T47D (cell line): Measurements from ENCODE around the gene CARD8.
A peak's percentile ranks its signal among the peaks of the same experiment; 100 is the strongest.

Experiments used
- DNase-seq, 2 experiments: peaks; one replicate each; pipeline versions ENCODE4 v3.0.0 to v3.0.0-alpha.2; 2011 to 2012; ENCODE audit warnings: low read depth in 1 of 2, low spot score in 1 of 2
- JUND ChIP-seq: IDR thresholded peaks from 2 replicates; pipeline ENCODE4 v1.6.1; 2012; ENCODE audit warnings: low read depth
- in situ Hi-C: cut with HindIII; loops from 2 replicates; pipeline ENCODE4 v1.10.0; 2016; ENCODE audit warnings: low sequenced_read_pairs, low pct_unique_long_range_greater_than_20kb

The CARD8 gene

GRCh38 chr19:48192750-48193149 is 63.0 kb downstream of the CARD8 start:
- in situ Hi-C loops = no loop called here

DNA sequence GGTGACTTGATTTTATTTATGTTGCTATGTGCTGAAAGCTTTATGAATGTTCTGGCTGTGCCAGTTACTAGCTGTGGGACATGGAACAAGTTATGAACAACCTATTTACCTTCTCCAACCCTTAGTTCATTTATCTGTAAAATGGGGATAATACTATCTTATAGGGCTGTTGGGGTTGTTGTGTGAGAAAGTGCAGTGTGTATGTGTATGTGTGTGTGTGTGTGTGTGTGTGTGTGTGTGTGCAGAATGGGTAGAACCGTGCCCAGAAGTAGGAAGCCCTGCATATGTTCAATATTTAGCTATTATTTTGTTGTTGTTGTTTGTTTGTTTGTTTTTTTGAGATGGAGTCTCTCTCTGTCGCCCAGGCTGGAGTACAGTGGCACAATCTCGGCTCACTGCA is 64.8 kb downstream of the CARD8 start:
- DNase-seq = no peak
- in situ Hi-C loops = no loop called here
- TF ChIP-seq JUND = no peak

More at GRCh38 chr19:48192750-48193149, 63.0 kb downstream of the CARD8 start:
- TF ChIP-seq JUND = no peak
- no peak for DNase-seq

DNA sequence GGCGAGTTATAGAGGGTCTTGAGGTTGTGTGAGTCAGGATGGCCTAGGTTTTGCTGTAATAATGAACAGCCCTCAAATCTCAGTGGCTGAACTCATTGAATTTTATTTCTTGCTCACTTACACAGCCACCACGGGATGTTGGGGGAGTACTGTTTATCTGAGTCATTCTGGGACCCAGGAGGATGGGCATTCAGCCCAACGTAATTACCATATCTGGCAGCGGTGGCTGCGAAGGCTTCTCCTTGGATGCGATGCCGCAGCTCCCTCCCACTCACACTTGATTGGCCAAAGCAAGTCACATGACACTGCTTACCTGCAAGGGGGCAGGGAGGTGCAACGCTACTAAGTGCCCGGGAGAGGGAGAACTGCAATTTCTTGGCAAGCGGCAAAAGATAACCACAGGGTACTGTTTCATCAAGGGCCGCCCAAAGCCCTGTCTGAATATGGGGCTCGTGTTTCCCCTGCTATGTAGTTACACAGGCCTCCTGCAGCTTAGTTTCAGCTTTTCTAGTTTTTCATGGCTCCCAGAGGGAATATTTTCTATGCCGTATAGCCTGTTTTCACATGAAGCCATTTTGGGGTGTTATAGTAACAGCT is 65.3 kb downstream of the CARD8 start:
- DNase-seq = peak; percentile 53 to 66

GRCh38 chr19:48186541-48186991 is 69.1 kb downstream of the CARD8 start:
- in situ Hi-C loops = no loop called here
- no peak for DNase-seq
- no peak for TF ChIP-seq JUND

More for the DNA sequence above, 65.3 kb downstream of the CARD8 start:
- no peak for TF ChIP-seq JUND
- in situ Hi-C loops = no loop called here

- in situ Hi-C loops = no loop called here
- TF ChIP-seq JUND = no peak
- DNase-seq = no peak
These were observed 69.7 kb downstream of the CARD8 start for GRCh38 chr19:48186015-48186414.

- DNase-seq = no peak
- no peak for TF ChIP-seq JUND
- in situ Hi-C loops = no loop called here
These were observed 72.4 kb downstream of the CARD8 start for GRCh38 chr19:48183356-48183755.

DNA sequence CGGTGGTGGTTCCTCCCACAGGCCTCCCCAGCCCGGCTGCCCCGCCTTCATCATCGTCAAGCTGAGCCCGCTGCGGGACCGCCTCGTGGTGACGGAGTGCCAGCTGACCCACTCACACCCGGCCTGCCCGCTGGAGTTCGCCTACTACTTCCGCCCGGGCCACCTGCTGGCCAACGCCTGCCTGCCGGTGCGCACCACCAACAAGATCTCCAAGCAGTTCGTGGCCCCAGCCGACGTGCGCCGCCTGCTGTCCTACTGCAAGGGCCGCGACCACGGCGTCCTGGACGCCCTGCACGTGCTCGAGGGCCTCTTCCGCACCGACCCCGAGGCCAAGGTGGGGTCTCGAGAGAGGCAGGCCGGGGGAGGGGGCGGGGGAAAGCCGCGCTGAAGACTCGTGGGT is 73.3 kb downstream of the CARD8 start:
- in situ Hi-C loops = no loop called here
- no peak for TF ChIP-seq JUND
- no peak for DNase-seq

- no peak for TF ChIP-seq JUND
- in situ Hi-C loops = no loop called here
- DNase-seq = no peak
These were observed 74.2 kb downstream of the CARD8 start for GRCh38 chr19:48181505-48181904.

- in situ Hi-C loops = no loop called here
- no peak for TF ChIP-seq JUND
- no peak for DNase-seq
These were observed 79.5 kb downstream of the CARD8 start for GRCh38 chr19:48176226-48176625.

DNA sequence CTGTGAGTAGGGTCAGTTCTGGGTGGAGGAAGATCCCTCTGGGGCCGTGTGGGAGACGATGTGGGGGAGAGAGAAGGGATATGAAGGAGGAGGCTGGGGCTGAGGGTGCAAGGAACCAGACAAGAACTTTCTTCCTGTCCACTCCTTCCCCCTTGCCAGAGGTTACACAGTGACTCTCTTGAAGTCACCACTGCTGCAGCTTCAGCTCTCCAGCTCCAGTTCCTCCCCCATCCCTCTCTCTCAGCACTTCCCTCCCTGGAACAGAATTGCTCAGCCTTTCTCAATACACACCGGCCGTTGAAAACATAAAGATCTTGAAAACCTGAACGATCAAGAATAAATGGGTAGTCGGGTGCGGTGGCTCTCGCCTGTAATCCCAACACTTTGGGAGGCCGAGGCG is 80.1 kb downstream of the CARD8 start:
- in situ Hi-C loops = no loop called here
- DNase-seq = no peak
- TF ChIP-seq JUND = no peak

DNA sequence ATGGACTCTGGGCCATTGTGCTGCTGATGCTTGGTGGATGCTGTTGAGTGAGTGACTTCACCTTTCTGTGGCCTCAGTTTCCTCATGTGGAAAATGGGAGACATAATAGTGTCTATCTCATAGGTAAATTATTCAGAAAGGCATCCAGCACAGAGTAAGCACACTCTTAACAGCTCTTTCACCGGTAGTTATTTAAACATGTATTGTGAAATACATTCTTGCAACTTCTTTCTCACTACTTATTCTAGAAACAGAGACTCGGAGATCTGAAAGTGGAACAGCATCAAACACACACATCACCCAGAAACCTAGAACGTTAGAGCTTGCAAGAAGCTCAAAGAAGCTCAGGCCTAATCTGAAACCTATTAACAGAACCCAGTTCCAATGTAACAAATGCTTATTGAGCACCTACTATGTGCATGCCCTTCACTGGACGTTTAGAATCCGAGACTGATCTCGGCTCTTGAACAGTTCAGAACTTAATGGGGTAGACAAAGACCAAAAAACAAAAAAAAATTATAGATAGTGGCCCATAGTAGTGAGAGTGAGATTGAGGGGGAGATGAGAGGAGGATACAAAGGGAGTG is 81.2 kb downstream of the CARD8 start:
- no peak for DNase-seq
- no peak for TF ChIP-seq JUND
- in situ Hi-C loops = no loop called here

DNA sequence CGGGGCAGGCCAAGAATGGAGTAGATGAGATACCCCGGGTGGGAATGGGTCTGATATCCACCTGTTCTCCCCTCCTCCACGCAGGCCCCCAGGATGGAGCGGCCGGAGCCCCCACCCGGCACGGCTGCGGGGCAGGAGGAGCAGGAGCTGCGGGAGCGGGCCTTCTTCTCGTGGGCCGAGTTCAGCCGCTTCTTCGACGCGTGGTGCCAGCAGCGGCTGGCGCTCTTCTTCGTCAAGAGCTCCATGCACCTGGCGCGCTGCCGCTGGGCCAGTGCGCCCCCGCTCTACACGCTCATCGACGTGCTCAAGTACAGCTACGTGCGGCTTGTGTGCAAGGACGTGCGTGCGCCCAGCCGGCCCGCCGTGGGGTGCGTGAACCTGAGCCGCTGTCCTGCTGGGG is 84.0 kb downstream of the CARD8 start:
- in situ Hi-C loops = no loop called here
- TF ChIP-seq JUND = no peak

GRCh38 chr19:48170817-48171347 is 84.8 kb downstream of the CARD8 start:
- TF ChIP-seq JUND = no peak
- in situ Hi-C loops = no loop called here
- DNase-seq = no peak

More for the DNA sequence above, 84.0 kb downstream of the CARD8 start:
- no peak for DNase-seq
